K562 (cell line): ENCODE results near the gene RPL11. TPM values are rescaled to one million over a fixed set of nuclear protein-coding genes. Genes with fewer than 3 reads are reported as not detected.

Experiments
- ZNF23 ChIP-seq: fragments of 250-450 bp; sonication (Bioruptor Pico); IDR thresholded peaks from 2 replicates; pipeline ENCODE4 v1.4.0; 2020; ENCODE audit warnings: mild to moderate bottlenecking
- polyA plus RNA-seq, 8 experiments: library from polyadenylated mRNA; depleted of rRNA in 4 of 8; stranded (reverse) in 5 of 8; unstranded in 3 of 8; fragments of >200 nt; fragmentation: Nextera tagmentation in 2 of 8; fragmentation: Illumina TruSeq in 1 of 8; extraction: Ambion mirVana in 2 of 8; extraction: Trizol in 1 of 8; gene quantifications; 2 replicates each; pipeline versions ENCODE4 v1.2.1 to v1.2.3, GENCODE V29; 2011 to 2014; ENCODE audit warnings: inconsistent platforms in 1 of 8, missing spikeins in 1 of 8
- total RNA-seq, 7 experiments: library from RNA; depleted of rRNA in 6 of 7; stranded (reverse); fragments of >200 nt in 6 of 7; fragmentation: Illumina TruSeq in 2 of 7; extraction: Trizol in 2 of 7; gene quantifications; 2 replicates each; pipeline versions ENCODE4 v1.2.1 to v1.2.3, GENCODE V29; 2011 to 2021; ENCODE audit warnings: low replicate concordance in 1 of 7
- TF ChIP-seq, protein P1 (sequence below): sonication (generic); formaldehyde crosslinking; IDR thresholded peaks from 2 replicates; pipeline ENCODE4 v1.8.0; 2023; ENCODE audit warnings: mild to moderate bottlenecking, missing genetic modification reagents
- TF ChIP-seq, protein P2 (sequence below): fragments of 250-450 bp; sonication (Bioruptor Pico); IDR thresholded peaks from 2 replicates; pipeline ENCODE4 v1.4.0; 2020

RPL11 gene
- total and polyA plus RNA-seq, 9 of the 15 experiments (the other 6 are each of a cell fraction or from before 2014, with no cell fraction given) = 1,781 to 4,526 (median 3,111) TPM

DNA sequence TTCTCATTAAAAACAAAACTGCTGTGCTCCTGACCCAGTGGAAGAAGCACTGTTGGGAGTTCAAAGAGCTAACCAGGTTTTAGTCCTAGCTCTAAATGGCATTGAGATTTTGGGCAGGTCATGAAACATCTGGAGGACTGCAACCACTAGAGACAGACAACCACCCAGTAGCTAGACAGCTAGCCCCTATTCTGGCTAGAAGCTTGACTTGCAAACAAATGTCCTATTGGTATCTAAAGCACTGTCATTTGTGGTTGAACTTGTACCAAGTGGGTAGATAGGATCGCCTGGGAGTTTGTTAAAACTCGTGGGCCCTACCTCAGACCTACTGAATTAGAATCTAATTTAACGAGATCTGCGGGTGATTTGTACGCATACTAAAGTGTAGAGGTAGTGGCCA, 6.9 kb downstream of the RPL11 start (continued):
- TF ChIP-seq, protein P1, sequence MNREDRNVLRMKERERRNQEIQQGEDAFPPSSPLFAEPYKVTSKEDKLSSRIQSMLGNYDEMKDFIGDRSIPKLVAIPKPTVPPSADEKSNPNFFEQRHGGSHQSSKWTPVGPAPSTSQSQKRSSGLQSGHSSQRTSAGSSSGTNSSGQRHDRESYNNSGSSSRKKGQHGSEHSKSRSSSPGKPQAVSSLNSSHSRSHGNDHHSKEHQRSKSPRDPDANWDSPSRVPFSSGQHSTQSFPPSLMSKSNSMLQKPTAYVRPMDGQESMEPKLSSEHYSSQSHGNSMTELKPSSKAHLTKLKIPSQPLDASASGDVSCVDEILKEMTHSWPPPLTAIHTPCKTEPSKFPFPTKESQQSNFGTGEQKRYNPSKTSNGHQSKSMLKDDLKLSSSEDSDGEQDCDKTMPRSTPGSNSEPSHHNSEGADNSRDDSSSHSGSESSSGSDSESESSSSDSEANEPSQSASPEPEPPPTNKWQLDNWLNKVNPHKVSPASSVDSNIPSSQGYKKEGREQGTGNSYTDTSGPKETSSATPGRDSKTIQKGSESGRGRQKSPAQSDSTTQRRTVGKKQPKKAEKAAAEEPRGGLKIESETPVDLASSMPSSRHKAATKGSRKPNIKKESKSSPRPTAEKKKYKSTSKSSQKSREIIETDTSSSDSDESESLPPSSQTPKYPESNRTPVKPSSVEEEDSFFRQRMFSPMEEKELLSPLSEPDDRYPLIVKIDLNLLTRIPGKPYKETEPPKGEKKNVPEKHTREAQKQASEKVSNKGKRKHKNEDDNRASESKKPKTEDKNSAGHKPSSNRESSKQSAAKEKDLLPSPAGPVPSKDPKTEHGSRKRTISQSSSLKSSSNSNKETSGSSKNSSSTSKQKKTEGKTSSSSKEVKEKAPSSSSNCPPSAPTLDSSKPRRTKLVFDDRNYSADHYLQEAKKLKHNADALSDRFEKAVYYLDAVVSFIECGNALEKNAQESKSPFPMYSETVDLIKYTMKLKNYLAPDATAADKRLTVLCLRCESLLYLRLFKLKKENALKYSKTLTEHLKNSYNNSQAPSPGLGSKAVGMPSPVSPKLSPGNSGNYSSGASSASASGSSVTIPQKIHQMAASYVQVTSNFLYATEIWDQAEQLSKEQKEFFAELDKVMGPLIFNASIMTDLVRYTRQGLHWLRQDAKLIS = no peak
- TF ChIP-seq, protein P2, sequence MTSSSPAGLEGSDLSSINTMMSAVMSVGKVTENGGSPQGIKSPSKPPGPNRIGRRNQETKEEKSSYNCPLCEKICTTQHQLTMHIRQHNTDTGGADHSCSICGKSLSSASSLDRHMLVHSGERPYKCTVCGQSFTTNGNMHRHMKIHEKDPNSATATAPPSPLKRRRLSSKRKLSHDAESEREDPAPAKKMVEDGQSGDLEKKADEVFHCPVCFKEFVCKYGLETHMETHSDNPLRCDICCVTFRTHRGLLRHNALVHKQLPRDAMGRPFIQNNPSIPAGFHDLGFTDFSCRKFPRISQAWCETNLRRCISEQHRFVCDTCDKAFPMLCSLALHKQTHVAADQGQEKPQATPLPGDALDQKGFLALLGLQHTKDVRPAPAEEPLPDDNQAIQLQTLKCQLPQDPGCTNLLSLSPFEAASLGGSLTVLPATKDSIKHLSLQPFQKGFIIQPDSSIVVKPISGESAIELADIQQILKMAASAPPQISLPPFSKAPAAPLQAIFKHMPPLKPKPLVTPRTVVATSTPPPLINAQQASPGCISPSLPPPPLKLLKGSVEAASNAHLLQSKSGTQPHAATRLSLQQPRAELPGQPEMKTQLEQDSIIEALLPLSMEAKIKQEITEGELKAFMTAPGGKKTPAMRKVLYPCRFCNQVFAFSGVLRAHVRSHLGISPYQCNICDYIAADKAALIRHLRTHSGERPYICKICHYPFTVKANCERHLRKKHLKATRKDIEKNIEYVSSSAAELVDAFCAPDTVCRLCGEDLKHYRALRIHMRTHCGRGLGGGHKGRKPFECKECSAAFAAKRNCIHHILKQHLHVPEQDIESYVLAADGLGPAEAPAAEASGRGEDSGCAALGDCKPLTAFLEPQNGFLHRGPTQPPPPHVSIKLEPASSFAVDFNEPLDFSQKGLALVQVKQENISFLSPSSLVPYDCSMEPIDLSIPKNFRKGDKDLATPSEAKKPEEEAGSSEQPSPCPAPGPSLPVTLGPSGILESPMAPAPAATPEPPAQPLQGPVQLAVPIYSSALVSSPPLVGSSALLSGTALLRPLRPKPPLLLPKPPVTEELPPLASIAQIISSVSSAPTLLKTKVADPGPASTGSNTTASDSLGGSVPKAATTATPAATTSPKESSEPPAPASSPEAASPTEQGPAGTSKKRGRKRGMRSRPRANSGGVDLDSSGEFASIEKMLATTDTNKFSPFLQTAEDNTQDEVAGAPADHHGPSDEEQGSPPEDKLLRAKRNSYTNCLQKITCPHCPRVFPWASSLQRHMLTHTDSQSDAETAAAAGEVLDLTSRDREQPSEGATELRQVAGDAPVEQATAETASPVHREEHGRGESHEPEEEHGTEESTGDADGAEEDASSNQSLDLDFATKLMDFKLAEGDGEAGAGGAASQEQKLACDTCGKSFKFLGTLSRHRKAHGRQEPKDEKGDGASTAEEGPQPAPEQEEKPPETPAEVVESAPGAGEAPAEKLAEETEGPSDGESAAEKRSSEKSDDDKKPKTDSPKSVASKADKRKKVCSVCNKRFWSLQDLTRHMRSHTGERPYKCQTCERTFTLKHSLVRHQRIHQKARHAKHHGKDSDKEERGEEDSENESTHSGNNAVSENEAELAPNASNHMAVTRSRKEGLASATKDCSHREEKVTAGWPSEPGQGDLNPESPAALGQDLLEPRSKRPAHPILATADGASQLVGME = no peak
- TF ChIP-seq ZNF23 (CRISPR knock-in tag) = no peak
